Activated CD4-positive, alpha-beta memory T cell treated with anti-CD3 and anti-CD28 coated beads for 36 hours (primary cell): ENCODE data around the gene DLG1. TPM values are rescaled to one million over a fixed set of nuclear protein-coding genes. Genes with fewer than 3 reads are reported as not detected.

ENCODE experiments used
- CTCF ChIA-PET: fragments of 350-600 bp; sonication (Branson Sonifier 250); formaldehyde crosslinking; loops from one replicate; lab custom pipeline; 2021; ENCODE audit warnings: antibody characterized with exemption, inconsistent platforms; lab: Charles Lee
- POLR2A ChIA-PET: fragments of 350-600 bp; sonication (Branson Sonifier 250); formaldehyde crosslinking; loops from one replicate; lab custom pipeline; 2021; ENCODE audit warnings: antibody characterized with exemption; lab: Charles Lee
- DNase-seq: peaks from one replicate; pipeline ENCODE4 v3.0.0-alpha.2; 2020
- H3K27ac Mint-ChIP-seq: one replicate; pipeline ENCODE4 v1.8.0; 2021; ENCODE audit warnings: mixed read lengths
- H3K27me3 Mint-ChIP-seq: one replicate; pipeline ENCODE4 v1.8.0; 2021; ENCODE audit warnings: mixed read lengths
- H3K36me3 Mint-ChIP-seq: one replicate; pipeline ENCODE4 v1.8.0; 2021; ENCODE audit warnings: mixed read lengths
- H3K4me1 Mint-ChIP-seq: one replicate; pipeline ENCODE4 v1.8.0; 2021; ENCODE audit warnings: low read depth, mixed read lengths
- H3K4me3 Mint-ChIP-seq: one replicate; pipeline ENCODE4 v1.8.0; 2021; ENCODE audit warnings: mild to moderate bottlenecking, mixed read lengths
- H3K9me3 Mint-ChIP-seq: one replicate; pipeline ENCODE4 v1.8.0; 2021; ENCODE audit warnings: mixed read lengths
- intact Hi-C: fragments of 100-400 bp; cut with micrococcal nuclease; formaldehyde crosslinking; loops from one replicate; pipeline ENCODE4 v1.15.1; 2023
- total RNA-seq, 2 experiments: library from RNA; stranded (reverse); gene quantifications; one replicate each; pipeline ENCODE4 v1.2.3, GENCODE V29; 2021

DLG1 gene
- total RNA-seq, 2 experiments from 2014 or later, result 52.6 to 53.3 TPM

DNA sequence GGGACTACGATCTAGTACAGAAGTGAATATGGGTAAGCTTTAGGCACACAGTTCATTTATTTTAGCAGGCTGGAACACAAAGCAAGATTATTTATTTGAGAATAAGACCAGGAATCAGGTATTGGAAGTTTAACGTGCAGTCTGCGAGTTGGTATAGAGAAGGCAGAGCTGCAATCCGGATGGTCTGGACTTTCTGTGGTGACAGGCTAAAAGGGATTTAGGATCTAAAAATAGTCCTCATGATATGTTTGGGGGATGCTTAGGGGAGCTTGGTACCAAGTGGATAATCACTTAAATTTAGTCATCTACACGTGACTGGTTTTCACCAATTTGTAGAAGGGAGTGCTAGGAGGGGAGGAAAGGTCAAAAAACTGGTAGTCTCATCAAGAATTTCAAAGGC lies 119.4 kb downstream of the DLG1 start:
- intact Hi-C loops, result no loop called here
- no peaks in the 10 kb centered on the region for H3K9me3 Mint-ChIP-seq
- H3K4me3 Mint-ChIP-seq, result no peak overlapping the region
- peaks cover 2% of the 10 kb centered on the region for H3K36me3 Mint-ChIP-seq
- ChIA-PET CTCF (no interaction called here), POLR2A (no interaction called here)
- H3K27me3 Mint-ChIP-seq, result no peaks in the 10 kb centered on the region
- DNase-seq, result no peak
- no peaks in the 10 kb centered on the region for H3K4me1 Mint-ChIP-seq
- H3K27ac Mint-ChIP-seq, result no peak overlapping the region

DNA sequence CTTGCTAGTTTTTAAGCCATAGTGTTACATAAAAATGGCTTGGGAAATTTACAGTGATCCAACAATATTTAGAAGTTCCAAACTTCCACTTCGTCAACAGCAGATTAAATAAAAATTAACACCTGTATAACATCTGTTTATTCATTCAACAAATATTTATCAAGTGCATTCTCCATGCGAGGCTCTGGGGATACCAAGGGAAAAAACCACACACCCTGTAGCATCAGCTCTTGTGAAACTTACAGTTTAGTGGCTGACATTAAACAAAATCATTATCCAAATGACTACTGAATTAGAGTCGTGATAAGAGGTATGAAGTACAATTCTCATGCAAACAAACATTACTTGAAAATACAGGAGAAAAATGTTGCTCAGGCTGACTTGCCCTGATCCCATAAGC lies 122.9 kb downstream of the DLG1 start:
- no peaks in the 10 kb centered on the region for H3K27me3 Mint-ChIP-seq
- intact Hi-C loops, result no loop called here
- ChIA-PET POLR2A (no interaction called here), CTCF (interaction anchor here (1.1 kb wide), 1 partner anchor 14 kb away, joined by 3 read pairs; no protein-coding TSS in a partner anchor)
- H3K4me3 Mint-ChIP-seq, result no peak overlapping the region
- H3K4me1 Mint-ChIP-seq, result peaks cover 6% of the 10 kb centered on the region
- H3K9me3 Mint-ChIP-seq, result no peaks in the 10 kb centered on the region
- H3K36me3 Mint-ChIP-seq, result peaks cover 2% of the 10 kb centered on the region
- no peak for DNase-seq
- no peak overlapping the region for H3K27ac Mint-ChIP-seq

DNA sequence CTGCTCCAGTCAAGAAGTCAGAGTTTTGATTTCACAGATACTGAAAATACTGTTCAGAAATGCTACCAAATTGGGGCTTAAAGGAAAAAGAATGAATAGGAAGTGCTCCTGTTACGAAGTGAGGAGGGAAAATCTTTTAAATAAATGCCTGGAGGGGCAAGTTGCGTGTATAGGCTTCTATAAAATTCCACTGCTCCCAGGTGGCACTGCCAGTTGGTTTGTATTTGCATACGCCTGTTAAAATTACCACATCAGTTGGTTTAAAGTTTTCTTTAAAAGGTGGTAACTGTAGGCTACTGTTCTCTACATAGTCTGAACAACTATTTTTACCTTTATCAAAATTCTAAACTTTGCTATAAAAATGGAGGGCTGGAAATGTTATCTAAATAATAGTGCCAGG lies 123.5 kb downstream of the DLG1 start:
- no peak overlapping the region for H3K27ac Mint-ChIP-seq
- DNase-seq, result no peak
- H3K36me3 Mint-ChIP-seq, result peaks cover 2% of the 10 kb centered on the region
- peaks cover 6% of the 10 kb centered on the region for H3K4me1 Mint-ChIP-seq
- no peaks in the 10 kb centered on the region for H3K9me3 Mint-ChIP-seq
- no peak overlapping the region for H3K4me3 Mint-ChIP-seq
- intact Hi-C loops, result no loop called here
- ChIA-PET CTCF (no interaction called here), POLR2A (no interaction called here)
- H3K27me3 Mint-ChIP-seq, result no peaks in the 10 kb centered on the region

DNA sequence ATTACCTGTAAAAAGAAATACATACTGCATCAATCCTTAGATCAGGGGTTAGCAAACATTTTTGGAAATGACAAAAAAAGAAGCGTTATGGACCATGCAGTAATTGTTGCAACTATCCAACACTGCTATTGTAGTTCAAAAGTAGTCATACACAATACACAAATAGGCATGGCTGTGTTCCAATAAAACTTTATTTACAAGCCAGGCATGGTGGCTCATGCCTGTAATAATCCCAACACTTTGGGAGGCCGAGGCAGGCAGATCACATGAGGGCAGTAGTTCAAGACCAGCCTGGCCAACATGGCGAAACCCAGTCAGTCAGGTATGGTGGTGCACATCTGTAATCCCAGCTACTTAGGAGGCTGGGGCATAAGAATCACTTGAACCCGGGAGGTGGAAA lies 124.8 kb downstream of the DLG1 start:
- ChIA-PET POLR2A (no interaction called here), CTCF (interaction anchor here (1.0 kb wide), 1 partner anchor 14 kb away, joined by 3 read pairs; no protein-coding TSS in a partner anchor)
- no peak overlapping the region for H3K27ac Mint-ChIP-seq
- no peak overlapping the region for H3K4me3 Mint-ChIP-seq
- DNase-seq, result no peak
- H3K36me3 Mint-ChIP-seq, result peaks cover 2% of the 10 kb centered on the region
- intact Hi-C loops, result no loop called here
- peaks cover 12% of the 10 kb centered on the region for H3K4me1 Mint-ChIP-seq
- H3K9me3 Mint-ChIP-seq, result no peaks in the 10 kb centered on the region
- no peaks in the 10 kb centered on the region for H3K27me3 Mint-ChIP-seq

DNA sequence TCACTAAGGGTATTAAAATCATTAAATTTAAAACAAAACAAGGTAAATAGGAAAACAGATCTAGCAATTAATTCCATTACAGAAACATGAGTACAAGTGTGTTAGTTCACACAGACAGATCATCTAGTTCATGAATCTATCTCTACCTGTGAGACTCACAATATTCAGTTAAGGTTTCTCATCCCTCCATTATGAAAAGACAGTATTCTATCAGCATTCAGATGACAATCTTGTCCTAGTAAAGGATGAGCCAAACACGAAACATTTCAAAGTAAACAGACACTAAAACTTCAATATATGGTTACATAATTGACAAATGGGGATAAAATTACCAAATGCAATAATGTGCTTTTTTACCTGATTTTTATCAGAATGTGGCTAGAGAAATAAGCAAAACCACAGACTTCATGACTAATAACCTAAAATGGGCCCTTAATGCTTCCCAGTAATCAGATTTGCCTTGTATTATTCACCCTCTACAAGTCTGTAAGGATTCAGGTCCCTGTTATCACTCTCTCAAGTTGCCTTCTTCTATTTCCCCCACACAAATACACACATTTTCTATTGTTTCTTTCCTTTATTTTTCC lies 126.8 kb downstream of the DLG1 start:
- POLR2A ChIA-PET, result no interaction called here
- CTCF ChIA-PET, result no interaction called here
- intact Hi-C loops, result no loop called here
- H3K36me3 Mint-ChIP-seq, result no peaks in the 10 kb centered on the region
- DNase-seq, result no peak
- H3K27ac Mint-ChIP-seq, result no peak overlapping the region
- H3K4me1 Mint-ChIP-seq, result peaks cover 15% of the 10 kb centered on the region
- no peak overlapping the region for H3K4me3 Mint-ChIP-seq
- H3K9me3 Mint-ChIP-seq, result no peaks in the 10 kb centered on the region
- H3K27me3 Mint-ChIP-seq, result no peaks in the 10 kb centered on the region

DNA sequence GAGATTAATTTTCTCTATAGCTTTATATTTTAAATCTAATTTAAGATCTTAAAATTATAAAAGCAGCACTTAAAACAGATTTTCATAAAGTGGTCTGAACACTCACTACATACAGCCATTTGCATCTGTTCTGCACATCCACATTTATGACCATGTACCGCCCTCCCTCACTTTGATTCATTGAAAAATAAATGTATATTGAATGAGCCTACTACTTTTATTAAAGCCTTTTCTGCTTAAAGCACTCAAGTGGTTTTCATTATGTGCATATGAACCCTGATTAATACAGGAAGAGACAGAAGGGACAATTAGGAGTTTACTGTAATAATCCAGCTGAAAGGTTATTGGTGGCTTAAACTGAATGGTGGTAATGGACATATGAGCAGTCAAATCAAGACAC lies 129.4 kb downstream of the DLG1 start:
- H3K9me3 Mint-ChIP-seq, result no peaks in the 10 kb centered on the region
- no peaks in the 10 kb centered on the region for H3K36me3 Mint-ChIP-seq
- intact Hi-C loops, result no loop called here
- H3K4me1 Mint-ChIP-seq, result peaks cover 15% of the 10 kb centered on the region
- ChIA-PET POLR2A (no interaction called here), CTCF (interaction anchor here (1.3 kb wide), 1 partner anchor 18 kb away, joined by 4 read pairs; no protein-coding TSS in a partner anchor)
- H3K27me3 Mint-ChIP-seq, result no peaks in the 10 kb centered on the region
- H3K4me3 Mint-ChIP-seq, result no peak overlapping the region
- no peak for DNase-seq
- H3K27ac Mint-ChIP-seq, result no peak overlapping the region

DNA sequence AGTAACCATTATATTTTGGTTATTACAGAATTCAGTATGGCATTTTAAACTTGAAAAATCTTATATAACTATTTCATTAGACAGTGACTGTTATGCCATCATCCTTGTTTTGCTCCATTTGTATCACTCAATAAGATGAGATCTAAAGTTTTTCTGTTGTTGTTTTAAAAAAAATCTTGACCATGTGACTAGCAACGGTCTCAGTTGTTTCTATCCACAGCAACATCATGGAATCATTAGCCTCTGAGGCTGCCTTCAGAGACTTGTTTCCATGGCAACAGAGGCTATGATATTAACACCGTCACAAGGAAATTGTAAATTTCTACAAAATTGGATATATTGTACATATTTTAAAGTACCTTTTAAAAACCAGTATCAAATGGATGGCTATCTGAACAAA lies 129.8 kb downstream of the DLG1 start:
- Mint-ChIP-seq H3K4me1 (peaks cover 15% of the 10 kb centered on the region), H3K9me3 (no peaks in the 10 kb centered on the region), H3K4me3 (no peak overlapping the region), H3K27ac (no peak overlapping the region), H3K36me3 (peaks cover 2% of the 10 kb centered on the region), H3K27me3 (no peaks in the 10 kb centered on the region)
- DNase-seq, result no peak
- POLR2A ChIA-PET, result no interaction called here
- CTCF ChIA-PET, result interaction anchor here (1.3 kb wide), 1 partner anchor 19 kb away, joined by 4 read pairs; no protein-coding TSS in a partner anchor
- intact Hi-C loops, result no loop called here

DNA sequence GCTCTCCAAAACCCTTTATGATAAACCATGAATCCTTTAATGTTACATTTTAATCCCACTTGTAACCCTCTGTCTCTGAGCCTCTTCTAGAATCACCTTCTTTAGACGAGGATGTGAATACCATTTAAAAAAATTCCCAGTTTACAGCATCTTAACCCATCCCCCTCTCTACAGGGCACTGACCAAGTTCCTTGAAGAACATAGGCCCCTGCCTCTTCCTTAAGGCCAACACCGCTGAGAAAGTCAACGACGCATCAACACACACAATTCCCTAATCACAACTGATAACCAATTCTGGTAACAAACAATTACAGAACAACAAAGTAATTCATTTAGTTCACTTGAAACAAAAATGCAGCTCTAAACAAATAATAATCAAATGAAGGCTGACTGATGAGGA lies 130.3 kb downstream of the DLG1 start:
- Mint-ChIP-seq H3K27ac (no peak overlapping the region), H3K4me1 (peaks cover 17% of the 10 kb centered on the region), H3K4me3 (no peak overlapping the region), H3K36me3 (peaks cover 4% of the 10 kb centered on the region), H3K9me3 (no peaks in the 10 kb centered on the region), H3K27me3 (no peaks in the 10 kb centered on the region)
- POLR2A ChIA-PET, result no interaction called here
- no peak for DNase-seq
- intact Hi-C loops, result no loop called here
- CTCF ChIA-PET, result interaction anchor here (1.3 kb wide), 1 partner anchor 19 kb away, joined by 4 read pairs; no protein-coding TSS in a partner anchor

DNA sequence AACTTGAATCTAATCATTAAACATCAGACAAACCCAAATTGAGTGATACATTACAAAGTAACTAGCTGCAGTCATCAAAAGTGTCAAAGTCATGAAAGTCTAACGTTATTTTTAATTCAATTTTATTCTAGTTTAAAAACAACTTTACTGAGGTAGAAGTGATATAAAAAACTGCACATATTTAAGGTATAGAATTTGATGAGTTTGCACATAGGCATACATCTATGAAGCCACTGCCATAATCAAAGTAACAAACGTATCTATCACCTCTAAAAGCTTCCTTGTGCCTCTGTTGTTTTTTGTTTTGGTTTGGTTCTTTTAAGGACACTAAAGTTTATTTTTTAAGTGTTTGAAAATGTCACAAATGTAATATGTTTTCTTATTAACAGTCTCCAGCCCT lies 130.9 kb downstream of the DLG1 start:
- ChIA-PET CTCF (interaction anchor here (1.3 kb wide), 1 partner anchor 20 kb away, joined by 4 read pairs; no protein-coding TSS in a partner anchor), POLR2A (no interaction called here)
- H3K4me1 Mint-ChIP-seq, result peaks cover 18% of the 10 kb centered on the region
- intact Hi-C loops, result no loop called here
- H3K27ac Mint-ChIP-seq, result no peak overlapping the region
- H3K9me3 Mint-ChIP-seq, result no peaks in the 10 kb centered on the region
- H3K36me3 Mint-ChIP-seq, result peaks cover 7% of the 10 kb centered on the region
- no peaks in the 10 kb centered on the region for H3K27me3 Mint-ChIP-seq
- DNase-seq, result no peak
- no peak overlapping the region for H3K4me3 Mint-ChIP-seq

DNA sequence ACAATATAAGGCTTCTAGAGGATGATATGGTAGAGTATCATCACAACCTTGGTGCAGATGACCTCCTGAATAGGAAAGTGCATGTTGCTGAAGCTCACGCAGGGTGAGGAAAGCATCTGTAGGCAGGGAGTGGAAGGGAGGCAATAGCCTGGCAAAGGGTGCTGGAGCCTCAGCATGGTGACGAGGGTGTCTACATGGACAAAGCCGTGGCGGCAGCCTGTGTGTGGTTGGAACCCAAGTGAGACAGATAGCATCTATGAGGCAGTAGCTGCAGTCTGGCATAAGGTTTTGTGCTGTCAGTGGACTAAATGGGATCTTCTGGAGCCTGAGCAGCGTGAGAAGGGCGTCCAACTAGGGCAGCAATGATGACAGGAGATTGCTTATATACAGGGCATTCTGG lies 132.5 kb downstream of the DLG1 start:
- CTCF ChIA-PET, result interaction anchor here (1.5 kb wide), 1 partner anchor 22 kb away, joined by 4 read pairs; no protein-coding TSS in a partner anchor
- H3K9me3 Mint-ChIP-seq, result no peaks in the 10 kb centered on the region
- H3K27me3 Mint-ChIP-seq, result no peaks in the 10 kb centered on the region
- H3K27ac Mint-ChIP-seq, result no peak overlapping the region
- H3K36me3 Mint-ChIP-seq, result peaks cover 7% of the 10 kb centered on the region
- intact Hi-C loops, result no loop called here
- DNase-seq, result no peak
- peaks cover 16% of the 10 kb centered on the region for H3K4me1 Mint-ChIP-seq
- POLR2A ChIA-PET, result no interaction called here
- H3K4me3 Mint-ChIP-seq, result no peak overlapping the region

DNA sequence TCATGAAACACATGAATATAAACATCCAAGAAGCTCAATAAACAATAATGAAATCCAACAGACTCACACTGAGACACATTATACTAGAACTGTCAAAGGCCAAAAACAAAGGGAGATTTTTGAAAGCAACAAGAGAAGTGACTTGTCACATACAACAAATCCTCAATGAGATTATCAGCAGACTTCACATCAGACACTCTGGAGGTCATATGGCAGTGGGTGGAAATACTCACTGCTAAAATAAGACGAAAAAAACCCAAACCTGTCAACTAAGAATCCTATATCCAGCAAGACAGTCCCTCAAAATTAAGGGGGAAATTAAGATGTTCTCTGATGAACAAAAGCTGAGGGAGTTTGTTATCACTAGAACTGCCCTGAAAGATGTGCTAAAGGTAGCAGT lies 143.4 kb downstream of the DLG1 start:
- H3K36me3 Mint-ChIP-seq, result peaks cover 47% of the 10 kb centered on the region
- no peak for DNase-seq
- H3K27ac Mint-ChIP-seq, result no peak overlapping the region

DNA sequence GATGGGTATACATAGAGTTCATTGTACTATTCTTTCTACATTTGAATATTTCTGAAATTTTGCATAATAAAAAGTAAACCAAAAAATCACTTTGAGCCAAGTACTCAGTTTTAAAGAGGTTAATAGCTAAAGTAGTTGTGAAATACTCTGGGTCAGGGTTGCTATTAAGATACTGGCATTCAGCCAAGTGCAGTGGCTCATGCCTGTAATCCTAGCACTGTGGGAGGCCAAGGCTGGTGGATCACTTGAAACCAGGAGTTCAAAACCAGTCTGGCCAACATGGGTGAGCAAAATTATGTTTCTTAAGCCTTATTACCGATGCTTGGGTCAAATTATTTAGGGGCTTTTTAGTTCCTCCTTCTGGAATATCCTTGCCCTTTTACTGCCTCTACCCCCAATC lies 146.8 kb downstream of the DLG1 start:
- CTCF ChIA-PET, result interaction anchor here (0.6 kb wide), 1 partner anchor 306 kb away, joined by 4 read pairs; no protein-coding TSS in a partner anchor
- DNase-seq, result no peak
- Mint-ChIP-seq H3K4me3 (no peak overlapping the region), H3K36me3 (peaks cover 32% of the 10 kb centered on the region), H3K27me3 (no peaks in the 10 kb centered on the region), H3K27ac (no peak overlapping the region), H3K9me3 (peaks cover 20% of the 10 kb centered on the region), H3K4me1 (peaks cover 2% of the 10 kb centered on the region)
- POLR2A ChIA-PET, result no interaction called here
- intact Hi-C loops, result no loop called here

More for the DNA sequence above, 143.4 kb downstream of the DLG1 start:
- Mint-ChIP-seq H3K9me3 (peaks cover 36% of the 10 kb centered on the region), H3K4me1 (no peaks in the 10 kb centered on the region), H3K27me3 (no peaks in the 10 kb centered on the region), H3K4me3 (no peak overlapping the region)
- ChIA-PET CTCF (no interaction called here), POLR2A (no interaction called here)
- intact Hi-C loops, result no loop called here

DNA sequence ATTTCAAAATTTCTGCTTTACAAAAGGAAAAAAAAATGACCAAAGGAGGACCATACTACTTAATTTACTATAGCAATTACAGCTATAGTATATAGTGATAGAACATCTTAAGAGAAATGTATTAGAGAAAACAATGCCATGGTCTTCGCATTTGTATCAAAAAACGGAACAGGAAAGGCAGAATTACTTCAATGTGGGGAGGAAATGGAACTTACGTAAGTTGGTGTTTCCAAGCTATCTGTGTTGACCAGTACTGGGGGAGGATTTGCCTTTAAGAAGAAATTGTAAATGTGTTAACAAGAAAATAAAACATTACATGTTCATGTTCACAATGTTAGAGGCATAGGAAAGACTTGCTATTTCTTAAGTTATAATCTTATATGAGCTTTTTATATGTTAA lies 148.9 kb downstream of the DLG1 start:
- CTCF ChIA-PET, result no interaction called here
- peaks cover 3% of the 10 kb centered on the region for H3K9me3 Mint-ChIP-seq
- POLR2A ChIA-PET, result no interaction called here
- DNase-seq, result no peak
- no peaks in the 10 kb centered on the region for H3K27me3 Mint-ChIP-seq
- H3K4me1 Mint-ChIP-seq, result peaks cover 6% of the 10 kb centered on the region
- intact Hi-C loops, result no loop called here
- no peak overlapping the region for H3K27ac Mint-ChIP-seq
- H3K4me3 Mint-ChIP-seq, result no peak overlapping the region
- peaks cover 20% of the 10 kb centered on the region for H3K36me3 Mint-ChIP-seq
